ENCODE results near the gene RPL5.
A peak's percentile ranks its signal among the peaks of the same experiment; 100 is the strongest.

Gene RPL5

DNA sequence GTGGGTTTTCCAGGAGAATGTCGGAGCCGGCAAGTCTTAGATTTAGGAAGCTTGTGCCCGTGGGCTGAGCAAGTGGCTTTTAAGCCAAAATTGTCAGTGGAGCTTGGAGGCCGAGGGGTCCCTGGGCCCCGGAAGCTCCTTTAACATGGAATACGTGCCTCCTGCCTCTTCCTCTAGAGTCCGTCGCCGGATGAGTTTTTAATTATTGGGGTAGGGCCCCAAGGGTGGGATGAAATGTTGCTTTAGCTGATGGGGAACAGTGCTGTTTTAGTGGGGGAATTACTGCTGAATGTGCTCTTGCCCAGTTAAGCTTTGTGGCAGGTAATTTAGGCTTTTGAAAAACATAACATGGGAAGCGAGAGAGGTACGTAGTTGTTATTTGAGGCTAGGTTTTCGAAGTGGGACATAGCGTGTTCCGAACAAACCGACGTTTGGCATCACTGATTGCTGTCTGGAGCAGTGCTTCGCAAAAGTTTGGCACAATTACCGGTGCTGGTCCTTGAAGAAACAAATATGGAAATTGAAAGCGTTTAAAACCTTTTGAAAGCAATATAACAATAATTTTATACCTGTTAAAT is 786 bp downstream of the RPL5 start:
- in situ Hi-C loops (cut with HindIII; ENCODE audit: low sequenced_read_pairs) = no loop called here
- DNase-seq (ENCODE audit: low read depth) = no peak
- peak overlapping the region; percentile 99 for H3K4me3 ChIP-seq (ENCODE audit: low read depth, low read length)
- TF ChIP-seq, protein P1, sequence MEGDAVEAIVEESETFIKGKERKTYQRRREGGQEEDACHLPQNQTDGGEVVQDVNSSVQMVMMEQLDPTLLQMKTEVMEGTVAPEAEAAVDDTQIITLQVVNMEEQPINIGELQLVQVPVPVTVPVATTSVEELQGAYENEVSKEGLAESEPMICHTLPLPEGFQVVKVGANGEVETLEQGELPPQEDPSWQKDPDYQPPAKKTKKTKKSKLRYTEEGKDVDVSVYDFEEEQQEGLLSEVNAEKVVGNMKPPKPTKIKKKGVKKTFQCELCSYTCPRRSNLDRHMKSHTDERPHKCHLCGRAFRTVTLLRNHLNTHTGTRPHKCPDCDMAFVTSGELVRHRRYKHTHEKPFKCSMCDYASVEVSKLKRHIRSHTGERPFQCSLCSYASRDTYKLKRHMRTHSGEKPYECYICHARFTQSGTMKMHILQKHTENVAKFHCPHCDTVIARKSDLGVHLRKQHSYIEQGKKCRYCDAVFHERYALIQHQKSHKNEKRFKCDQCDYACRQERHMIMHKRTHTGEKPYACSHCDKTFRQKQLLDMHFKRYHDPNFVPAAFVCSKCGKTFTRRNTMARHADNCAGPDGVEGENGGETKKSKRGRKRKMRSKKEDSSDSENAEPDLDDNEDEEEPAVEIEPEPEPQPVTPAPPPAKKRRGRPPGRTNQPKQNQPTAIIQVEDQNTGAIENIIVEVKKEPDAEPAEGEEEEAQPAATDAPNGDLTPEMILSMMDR (IDR thresholded peaks at IDR 0.05; ENCODE audit: low read depth, low read length, missing control alignments) = no peak

DNA sequence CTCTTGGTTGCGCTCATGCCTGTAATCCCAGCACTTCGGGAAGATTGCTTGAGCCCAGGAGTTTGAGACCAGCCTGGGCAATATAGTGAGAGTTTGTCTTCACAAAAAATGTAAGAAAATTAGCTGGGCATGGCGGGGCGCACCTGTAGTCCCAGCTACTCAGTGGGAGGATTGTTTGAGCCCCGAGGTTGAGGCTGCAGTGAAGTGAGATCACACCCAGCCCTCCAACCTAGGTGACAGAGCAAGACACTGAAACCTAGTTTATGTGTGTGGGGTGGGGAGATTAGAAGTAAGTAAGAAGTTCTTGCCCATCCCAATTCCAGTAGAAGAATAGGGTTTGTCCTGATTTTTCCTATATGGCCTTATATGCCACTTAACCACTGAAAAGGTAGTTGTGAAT is 2.0 kb downstream of the RPL5 start:
- no peak for DNase-seq (ENCODE audit: low read depth)
- TF ChIP-seq, protein P1 (IDR thresholded peaks at IDR 0.05; ENCODE audit: low read depth, low read length, missing control alignments) = no peak
- H3K4me3 ChIP-seq (ENCODE audit: low read depth, low read length) = peak overlapping the region; percentile 99
- in situ Hi-C loops (cut with HindIII; ENCODE audit: low sequenced_read_pairs) = no loop called here

DNA sequence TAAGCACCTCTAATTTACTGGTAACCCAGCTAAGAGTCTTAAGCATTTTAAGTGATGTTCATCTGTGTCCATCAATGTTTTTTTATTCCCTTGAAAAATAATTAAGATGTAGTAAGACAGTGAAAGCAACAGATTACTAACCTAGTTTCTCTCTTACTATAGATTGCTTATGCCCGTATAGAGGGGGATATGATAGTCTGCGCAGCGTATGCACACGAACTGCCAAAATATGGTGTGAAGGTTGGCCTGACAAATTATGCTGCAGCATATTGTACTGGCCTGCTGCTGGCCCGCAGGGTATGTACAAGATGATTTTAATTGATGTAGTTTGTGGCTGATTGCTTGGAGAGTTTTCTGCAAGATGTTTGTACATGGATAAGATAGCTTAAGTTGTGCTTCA is 2.8 kb downstream of the RPL5 start:
- in situ Hi-C loops (cut with HindIII; ENCODE audit: low sequenced_read_pairs) = no loop called here
- no peak overlapping the region for H3K4me3 ChIP-seq (ENCODE audit: low read depth, low read length)
- TF ChIP-seq, protein P1 (IDR thresholded peaks at IDR 0.05; ENCODE audit: low read depth, low read length, missing control alignments) = no peak

DNA sequence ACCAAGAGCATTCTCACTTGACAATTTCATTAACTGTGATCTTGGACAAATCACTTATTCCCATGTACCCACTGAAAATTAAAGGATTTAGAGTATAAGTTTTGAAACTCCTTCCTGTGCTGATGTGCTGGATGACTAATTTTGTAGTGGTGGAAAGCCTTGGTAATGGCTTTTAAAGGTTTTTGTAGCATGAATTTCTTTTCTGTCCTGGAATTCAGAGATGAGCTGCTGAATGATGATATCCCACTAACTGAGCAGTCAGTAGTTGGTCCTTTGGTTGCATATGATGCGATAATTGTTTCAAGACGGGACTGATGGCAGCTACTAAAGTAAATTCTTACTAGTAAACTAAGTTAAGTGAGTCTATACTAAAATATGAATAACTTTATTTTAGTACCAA is 5.2 kb downstream of the RPL5 start:
- TF ChIP-seq, protein P1 (IDR thresholded peaks at IDR 0.05; ENCODE audit: low read depth, low read length, missing control alignments) = no peak
- no peak overlapping the region for H3K4me3 ChIP-seq (ENCODE audit: low read depth, low read length)
- in situ Hi-C loops (cut with HindIII; ENCODE audit: low sequenced_read_pairs) = no loop called here
- DNase-seq (ENCODE audit: low read depth) = no peak

More for the DNA sequence above, 2.8 kb downstream of the RPL5 start:
- DNase-seq (ENCODE audit: low read depth) = no peak

DNA sequence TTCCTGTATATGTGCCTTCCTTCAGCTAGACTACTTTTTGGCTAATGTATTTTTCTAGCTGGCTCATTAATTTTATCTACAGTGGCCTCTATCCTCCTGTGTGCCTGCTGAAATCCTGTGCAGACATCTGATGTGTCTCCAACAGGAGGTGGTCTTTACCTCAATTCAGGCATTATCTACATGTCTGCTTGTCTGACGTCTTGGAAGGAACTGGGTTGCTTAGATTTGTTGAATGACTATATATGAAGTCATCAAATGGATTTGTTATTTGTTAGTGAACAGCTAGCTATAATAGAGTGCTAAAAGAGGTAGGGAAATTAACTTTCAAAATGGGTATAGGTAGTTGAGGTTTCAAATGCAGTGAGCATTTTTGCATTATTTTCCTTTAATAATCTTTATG is 6.7 kb downstream of the RPL5 start:
- no peak for DNase-seq (ENCODE audit: low read depth)
- TF ChIP-seq, protein P1 (IDR thresholded peaks at IDR 0.05; ENCODE audit: low read depth, low read length, missing control alignments) = no peak
- no peak overlapping the region for H3K4me3 ChIP-seq (ENCODE audit: low read depth, low read length)
- in situ Hi-C loops (cut with HindIII; ENCODE audit: low sequenced_read_pairs) = no loop called here

DNA sequence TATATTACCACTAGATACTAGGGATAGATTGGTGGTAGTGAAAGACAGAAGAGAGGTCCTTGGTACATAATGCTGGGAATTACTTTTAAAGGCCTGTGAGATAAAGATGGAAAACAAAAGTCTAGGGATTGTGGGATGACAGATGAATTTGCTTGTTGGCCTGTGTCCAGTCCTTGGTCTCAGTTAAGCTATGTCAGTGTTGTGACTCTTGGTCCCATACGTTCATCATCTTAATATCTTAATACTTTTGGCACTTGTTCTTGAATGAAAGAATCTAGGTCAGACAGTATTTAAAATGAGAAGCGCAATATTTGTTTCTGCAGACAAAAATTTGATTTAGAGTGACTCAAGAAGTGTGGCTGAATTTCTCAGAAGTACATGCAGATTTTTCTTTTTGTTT is 7.6 kb downstream of the RPL5 start:
- TF ChIP-seq, protein P1 (IDR thresholded peaks at IDR 0.05; ENCODE audit: low read depth, low read length, missing control alignments) = no peak
- H3K4me3 ChIP-seq (ENCODE audit: low read depth, low read length) = no peak overlapping the region
- DNase-seq (ENCODE audit: low read depth) = no peak
- in situ Hi-C loops (cut with HindIII; ENCODE audit: low sequenced_read_pairs) = no loop called here

Data from astrocyte of the cerebellum (primary cell).